Activated B cell treated with CpG ODN at 0.5 μM for 24 hours (primary cell): ENCODE measurements around the gene SLC25A30. TPM values are rescaled to one million over a fixed set of nuclear protein-coding genes. Genes with fewer than 3 reads are reported as not detected.

Source experiments
- ATAC-seq: fragments of 200-7000 bp; cut with Tn5 transposase; one replicate; pipeline ENCODE4 v1.10.0; 2021; ENCODE audit warnings: low read depth, mild to moderate bottlenecking, moderate library complexity
- CTCF ChIA-PET: fragments of 350-600 bp; sonication (Branson Sonifier 250); formaldehyde crosslinking; loops from one replicate; lab custom pipeline; 2021; ENCODE audit warnings: antibody characterized with exemption; lab: Charles Lee
- POLR2A ChIA-PET: fragments of 350-600 bp; sonication (Branson Sonifier 250); formaldehyde crosslinking; loops from one replicate; lab custom pipeline; 2021; ENCODE audit warnings: antibody characterized with exemption; lab: Charles Lee
- DNase-seq: peaks from one replicate; pipeline ENCODE4 v3.0.0; 2022
- H3K27ac Mint-ChIP-seq: one replicate; pipeline ENCODE4 v1.8.0; 2020; ENCODE audit warnings: mixed read lengths
- H3K27me3 Mint-ChIP-seq: one replicate; pipeline ENCODE4 v1.8.0; 2021; ENCODE audit warnings: mixed read lengths
- H3K36me3 Mint-ChIP-seq: one replicate; pipeline ENCODE4 v1.8.0; 2021; ENCODE audit warnings: low read depth, mixed read lengths
- H3K4me1 Mint-ChIP-seq: one replicate; pipeline ENCODE4 v1.8.0; 2021; ENCODE audit warnings: mixed read lengths
- H3K4me3 Mint-ChIP-seq: one replicate; pipeline ENCODE4 v1.8.0; 2020; ENCODE audit warnings: mild to moderate bottlenecking, mixed read lengths
- H3K9me3 Mint-ChIP-seq: one replicate; pipeline ENCODE4 v1.8.0; 2020; ENCODE audit warnings: mixed read lengths
- CTCF ChIP-seq: fragments of 200-600 bp; IDR thresholded peaks from one replicate; pipeline ENCODE4 v1.8.0; 2022; ENCODE audit warnings: antibody characterized with exemption, mild to moderate bottlenecking
- intact Hi-C: fragments of 100-400 bp; cut with micrococcal nuclease; formaldehyde crosslinking; loops from one replicate; pipeline ENCODE4 v1.15.1; 2024
- total RNA-seq: library from RNA; stranded (reverse); gene quantifications from 2 replicates; pipeline ENCODE4 v1.2.3, GENCODE V29; 2022

The SLC25A30 gene
- total RNA-seq, 1 donor from 2014 or later: 19.3 TPM

GRCh38 chr13:45446181-45446580 is 28.0 kb upstream of the SLC25A30 start:
- H3K4me3 Mint-ChIP-seq: no peak overlapping the region
- no peak overlapping the region for H3K27ac Mint-ChIP-seq
- peaks cover 20% of the 10 kb centered on the region for H3K27me3 Mint-ChIP-seq
- no peak for TF ChIP-seq CTCF
- intact Hi-C loops: no loop called here
- ATAC-seq: no peak
- H3K9me3 Mint-ChIP-seq: no peaks in the 10 kb centered on the region
- ChIA-PET POLR2A (no interaction called here), CTCF (no interaction called here)
- H3K4me1 Mint-ChIP-seq: peaks cover 9% of the 10 kb centered on the region
- DNase-seq: no peak
- no peaks in the 10 kb centered on the region for H3K36me3 Mint-ChIP-seq

GRCh38 chr13:45445053-45445452 is 26.9 kb upstream of the SLC25A30 start:
- DNase-seq (no peak), ATAC-seq (no peak)
- H3K4me3 Mint-ChIP-seq: no peak overlapping the region
- peaks cover 9% of the 10 kb centered on the region for H3K4me1 Mint-ChIP-seq
- peaks cover 20% of the 10 kb centered on the region for H3K27me3 Mint-ChIP-seq
- no peak overlapping the region for H3K27ac Mint-ChIP-seq
- H3K9me3 Mint-ChIP-seq: no peaks in the 10 kb centered on the region
- POLR2A ChIA-PET: interaction anchor here (0.5 kb wide), 1 partner anchor 607 kb away, joined by 3 read pairs; no protein-coding TSS in a partner anchor
- intact Hi-C loops: no loop called here
- CTCF ChIA-PET: no interaction called here
- no peak for TF ChIP-seq CTCF
- no peaks in the 10 kb centered on the region for H3K36me3 Mint-ChIP-seq

GRCh38 chr13:45441633-45442032 is 23.5 kb upstream of the SLC25A30 start:
- no peak for ATAC-seq
- TF ChIP-seq CTCF: no peak
- DNase-seq: no peak
- ChIA-PET POLR2A (interaction anchor here (1.1 kb wide), 1 partner anchor 1232 kb away, joined by 7 read pairs; no protein-coding TSS in a partner anchor), CTCF (no interaction called here)
- intact Hi-C loops: no loop called here
- H3K27me3 Mint-ChIP-seq: peaks cover 8% of the 10 kb centered on the region
- no peak overlapping the region for H3K4me3 Mint-ChIP-seq
- H3K27ac Mint-ChIP-seq: no peak overlapping the region
- no peaks in the 10 kb centered on the region for H3K36me3 Mint-ChIP-seq
- H3K4me1 Mint-ChIP-seq: peaks cover 9% of the 10 kb centered on the region
- H3K9me3 Mint-ChIP-seq: no peaks in the 10 kb centered on the region

DNA sequence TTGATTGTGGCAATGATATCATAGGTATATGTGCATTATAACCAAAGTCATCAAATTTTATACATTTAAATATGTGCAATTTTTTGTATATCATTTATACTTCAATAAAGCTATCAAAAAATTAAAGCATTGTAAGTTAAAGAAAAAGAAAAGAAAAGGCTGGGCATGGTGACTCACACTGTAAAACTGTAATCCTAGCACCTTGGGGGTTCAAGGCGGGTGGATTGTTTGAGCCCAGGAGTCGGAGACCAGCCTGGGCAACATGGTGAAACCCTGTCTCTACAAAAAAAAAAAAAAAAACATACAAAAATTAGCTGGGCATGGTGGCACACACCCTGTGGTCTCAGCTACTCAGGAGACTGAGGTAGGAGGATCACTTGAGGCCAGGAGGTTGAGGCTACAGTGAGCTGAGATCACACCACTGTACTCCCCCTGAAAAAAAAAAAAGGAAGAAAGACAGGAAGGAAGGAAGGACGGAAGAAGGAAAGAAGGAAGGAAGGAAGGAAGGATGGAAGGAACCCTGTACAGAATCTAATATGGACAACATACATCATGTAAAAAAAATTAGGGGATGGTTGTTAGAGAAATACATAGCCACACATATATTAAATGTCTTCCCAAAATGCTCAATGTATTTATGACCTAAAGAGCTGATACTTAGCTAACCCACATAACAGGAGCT is 21.7 kb upstream of the SLC25A30 start:
- Mint-ChIP-seq H3K4me1 (peaks cover 9% of the 10 kb centered on the region), H3K4me3 (no peak overlapping the region)
- intact Hi-C loops: no loop called here

DNA sequence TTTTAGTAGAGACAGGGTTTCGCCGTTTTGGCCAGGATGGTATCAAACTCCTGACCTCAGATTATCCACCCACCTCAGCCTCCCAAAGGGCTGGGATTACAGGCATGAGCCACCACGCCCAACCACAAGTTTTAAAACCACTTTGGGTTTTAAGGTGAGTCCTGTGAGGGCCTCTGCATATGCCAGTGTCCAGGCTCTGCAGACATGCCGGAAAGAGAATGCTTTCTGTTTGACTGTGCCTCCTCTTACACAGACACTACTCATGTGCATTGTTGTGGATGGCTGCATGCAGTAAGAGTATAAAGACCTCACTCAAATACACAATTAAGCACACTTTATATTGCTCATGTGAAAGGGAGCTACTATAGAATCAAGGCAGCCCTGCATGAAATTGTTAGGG is 20.8 kb upstream of the SLC25A30 start:
- ATAC-seq: no peak
- no peak for TF ChIP-seq CTCF
- DNase-seq: no peak
- H3K27ac Mint-ChIP-seq: no peak overlapping the region
- ChIA-PET CTCF (no interaction called here), POLR2A (no interaction called here)
- H3K36me3 Mint-ChIP-seq: no peaks in the 10 kb centered on the region
- H3K4me3 Mint-ChIP-seq: no peak overlapping the region
- peaks cover 4% of the 10 kb centered on the region for H3K27me3 Mint-ChIP-seq
- peaks cover 9% of the 10 kb centered on the region for H3K4me1 Mint-ChIP-seq
- intact Hi-C loops: no loop called here
- H3K9me3 Mint-ChIP-seq: no peaks in the 10 kb centered on the region

More for the DNA sequence above, 21.7 kb upstream of the SLC25A30 start:
- CTCF ChIA-PET: no interaction called here
- H3K27ac Mint-ChIP-seq: no peak overlapping the region
- no peaks in the 10 kb centered on the region for H3K9me3 Mint-ChIP-seq
- DNase-seq (no peak), ATAC-seq (no peak)
- no peak for TF ChIP-seq CTCF
- peaks cover 4% of the 10 kb centered on the region for H3K27me3 Mint-ChIP-seq
- no peaks in the 10 kb centered on the region for H3K36me3 Mint-ChIP-seq
- POLR2A ChIA-PET: no interaction called here
